Trophoblast cell (in vitro differentiated cells and primary cell): ENCODE measurements around the gene ACP4.
A peak's percentile ranks its signal among the peaks of the same experiment; 100 is the strongest.

ENCODE experiments used
- DNase-seq, 2 donors: peaks; one replicate each; pipeline ENCODE4 v3.0.0-alpha.2; 2016
- H2AFZ ChIP-seq: 2 replicates; pipeline ENCODE4 v1.6.1; 2013; ENCODE audit warnings: low read length, moderate library complexity, mild to moderate bottlenecking; ENCODE audit not compliant: insufficient read depth, poor library complexity
- H2AK5ac ChIP-seq: 2 replicates; pipeline ENCODE4 v1.6.1; 2013; ENCODE audit warnings: mild to moderate bottlenecking, low read length
- H2BK120ac ChIP-seq: 2 replicates; pipeline ENCODE4 v1.6.1; 2013; ENCODE audit warnings: low read length, mild to moderate bottlenecking, moderate library complexity; ENCODE audit not compliant: insufficient read depth, poor library complexity
- H2BK12ac ChIP-seq: 2 replicates; pipeline ENCODE4 v1.6.1; 2013; ENCODE audit warnings: mild to moderate bottlenecking, low read length, moderate library complexity
- H2BK5ac ChIP-seq: 2 replicates; pipeline ENCODE4 v1.6.1; 2013; ENCODE audit warnings: low read length, low read depth, moderate library complexity, mild to moderate bottlenecking; ENCODE audit not compliant: poor library complexity
- H3K14ac ChIP-seq: 2 replicates; pipeline ENCODE4 v1.6.1; 2013; ENCODE audit warnings: mild to moderate bottlenecking, low read length
- H3K18ac ChIP-seq: 2 replicates; pipeline ENCODE4 v1.6.1; 2013; ENCODE audit warnings: mild to moderate bottlenecking, low read length
- H3K23ac ChIP-seq: 2 replicates; pipeline ENCODE4 v1.6.1; 2013; ENCODE audit warnings: low read length
- H3K27ac ChIP-seq: 2 replicates; pipeline ENCODE4 v1.5.1; 2013; ENCODE audit warnings: low read depth, mild to moderate bottlenecking, inconsistent platforms, low read length, moderate library complexity
- H3K27me3 ChIP-seq: 2 replicates; pipeline ENCODE4 v1.6.1; 2013; ENCODE audit warnings: inconsistent platforms, mild to moderate bottlenecking, low read length, moderate library complexity; ENCODE audit not compliant: insufficient read depth
- H3K36me3 ChIP-seq, 2 experiments: 1 replicate in 1 of 2; 2 replicates in 1 of 2; pipeline ENCODE4 v1.6.1; 2013; ENCODE audit warnings: low read length in 2 of 2, mild to moderate bottlenecking in 2 of 2, moderate library complexity in 1 of 2; ENCODE audit not compliant: insufficient read depth in 2 of 2, control insufficient read depth in 1 of 2
- H3K4ac ChIP-seq: 2 replicates; pipeline ENCODE4 v1.6.1; 2013; ENCODE audit warnings: low read depth, mild to moderate bottlenecking, low read length, moderate library complexity
- H3K4me1 ChIP-seq, 2 experiments: 1 replicate in 1 of 2; 2 replicates in 1 of 2; pipeline ENCODE4 v1.6.1; 2013; ENCODE audit warnings: low read length in 2 of 2, mild to moderate bottlenecking in 2 of 2, moderate library complexity in 1 of 2; ENCODE audit not compliant: insufficient read depth in 2 of 2, control insufficient read depth in 1 of 2
- H3K4me2 ChIP-seq: 2 replicates; pipeline ENCODE4 v1.6.1; 2013; ENCODE audit warnings: inconsistent platforms, mild to moderate bottlenecking, low read length, moderate library complexity
- H3K4me3 ChIP-seq: 2 replicates; pipeline ENCODE4 v1.5.1; 2013; ENCODE audit warnings: mild to moderate bottlenecking, low read depth, low read length, inconsistent platforms
- H3K79me1 ChIP-seq: one replicate; pipeline ENCODE4 v1.6.1; 2013; ENCODE audit warnings: low read length
- H3K79me2 ChIP-seq: 2 replicates; pipeline ENCODE4 v1.6.1; 2013; ENCODE audit warnings: low read length, mild to moderate bottlenecking; ENCODE audit not compliant: control insufficient read depth, insufficient read depth, poor library complexity
- H3K9ac ChIP-seq: 2 replicates; pipeline ENCODE4 v1.6.1; 2013; ENCODE audit warnings: mild to moderate bottlenecking, low read length
- H3K9me3 ChIP-seq: 2 replicates; pipeline ENCODE4 v1.6.1; 2013; ENCODE audit warnings: low read depth, mild to moderate bottlenecking, control low read depth, inconsistent platforms, low read length; ENCODE audit not compliant: insufficient read depth
- H4K12ac ChIP-seq: 2 replicates; pipeline ENCODE4 v1.6.1; 2013; ENCODE audit warnings: low read depth, mild to moderate bottlenecking, low read length, moderate library complexity
- H4K8ac ChIP-seq: 2 replicates; pipeline ENCODE4 v1.6.1; 2013; ENCODE audit warnings: low read depth, mild to moderate bottlenecking, low read length, moderate library complexity
- H4K91ac ChIP-seq: one replicate; pipeline ENCODE4 v1.6.1; 2013; ENCODE audit warnings: low read depth, mild to moderate bottlenecking, low read length, moderate library complexity
- WGBS: extraction: QIAGEN DNeasy Blood & Tissue Kit; methylation state at CpG from one replicate; pipeline ENCODE4 v1.1.7; 2013; ENCODE audit warnings: missing lambda C conversion rate; ENCODE audit not compliant: insufficient read length, insufficient coverage; ENCODE audit errors: extremely low coverage; 5-methylcytosine and 5-hydroxymethylcytosine counted together

ACP4 gene

DNA sequence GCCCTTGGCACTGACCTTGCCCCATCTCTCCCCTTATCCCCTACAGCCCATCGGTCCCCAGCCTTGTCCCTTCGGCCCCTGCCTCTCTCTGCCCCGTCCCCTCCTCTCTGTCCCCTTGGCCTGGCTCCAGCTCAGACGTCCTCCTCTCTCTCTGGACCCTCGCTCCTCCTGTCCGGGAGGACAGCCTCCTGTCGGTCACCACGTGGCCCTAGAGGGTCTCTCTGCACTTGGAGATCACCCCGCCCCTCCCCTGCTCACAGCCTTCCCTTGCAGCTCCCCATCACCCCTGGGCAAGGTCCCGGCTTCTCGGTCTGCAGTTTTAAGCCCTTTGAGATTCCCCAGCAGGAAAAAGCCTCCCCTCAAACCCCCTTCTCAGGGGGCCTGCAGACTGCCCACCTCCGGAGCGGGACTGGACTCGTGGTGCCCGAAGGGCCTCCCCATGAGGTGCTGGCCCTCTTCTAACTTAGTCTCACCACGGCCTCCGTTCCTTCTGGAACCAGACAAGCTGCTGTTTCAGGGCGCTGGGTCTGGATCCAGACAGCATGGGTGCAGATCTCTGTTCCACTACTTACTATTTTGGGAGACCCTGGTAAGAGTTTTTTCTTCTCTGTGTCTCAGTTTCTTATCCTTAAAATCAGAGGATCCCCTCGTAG, 46.5 kb downstream of the ACP4 start:
- H3K4ac ChIP-seq, result no peak overlapping the region
- no peaks in the 10 kb centered on the region for H3K27me3 ChIP-seq
- peaks cover 4% of the 10 kb centered on the region for H3K79me2 ChIP-seq
- no peak overlapping the region for H3K9ac ChIP-seq
- H2BK5ac ChIP-seq, result no peak overlapping the region
- no peak overlapping the region for H2BK120ac ChIP-seq
- peak overlapping the region; percentile 90 for H3K4me2 ChIP-seq
- no peak overlapping the region for H4K91ac ChIP-seq
- H4K12ac ChIP-seq, result no peak overlapping the region
- no peak overlapping the region for H2AFZ ChIP-seq
- no peak overlapping the region for H3K18ac ChIP-seq
- no peak for DNase-seq
- no peaks in the 10 kb centered on the region for H3K36me3 ChIP-seq
- H3K14ac ChIP-seq, result no peak overlapping the region
- H2AK5ac ChIP-seq, result no peak overlapping the region
- H3K9me3 ChIP-seq, result no peaks in the 10 kb centered on the region
- H3K27ac ChIP-seq, result no peak overlapping the region
- WGBS, result no CpG with 5 or more reads among the region's 19 CpGs
- peaks cover 4% of the 10 kb centered on the region for H3K79me1 ChIP-seq
- H3K4me3 ChIP-seq, result no peak overlapping the region
- peaks cover 5 to 7% of the 10 kb centered on the region in 2 experiments for H3K4me1 ChIP-seq
- H2BK12ac ChIP-seq, result no peak overlapping the region
- H4K8ac ChIP-seq, result peak overlapping the region; percentile 25
- no peak overlapping the region for H3K23ac ChIP-seq

DNA sequence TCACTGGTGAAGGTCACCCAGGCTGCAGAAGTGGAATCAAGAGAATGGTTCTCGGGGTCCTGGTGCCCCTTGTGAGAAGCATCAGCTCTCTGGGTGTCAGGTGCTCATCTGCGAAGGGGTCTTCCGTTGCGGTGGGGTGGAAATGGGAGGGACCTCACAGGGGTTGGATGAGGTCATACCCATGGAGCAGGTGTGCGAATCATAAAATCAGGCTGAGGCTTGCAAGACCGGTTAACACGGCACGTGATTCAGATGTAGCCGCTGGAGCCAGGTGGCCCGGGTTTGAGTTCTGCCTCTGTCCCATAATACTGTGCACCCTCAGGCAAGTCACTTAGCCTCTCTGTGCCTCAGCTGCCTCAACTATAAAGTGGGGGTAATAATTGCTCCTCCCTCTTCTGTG, 47.1 kb downstream of the ACP4 start:
- H3K4me1 ChIP-seq, result peaks cover 5 to 7% of the 10 kb centered on the region in 2 experiments
- WGBS, result no CpG with 5 or more reads among the region's 10 CpGs
- H3K27me3 ChIP-seq, result no peaks in the 10 kb centered on the region
- H3K4ac ChIP-seq, result no peak overlapping the region
- no peak overlapping the region for H3K14ac ChIP-seq
- no peak overlapping the region for H2BK12ac ChIP-seq
- H3K79me2 ChIP-seq, result peaks cover 4% of the 10 kb centered on the region
- no peak overlapping the region for H3K27ac ChIP-seq
- no peak overlapping the region for H3K23ac ChIP-seq
- H2AFZ ChIP-seq, result no peak overlapping the region
- H2BK120ac ChIP-seq, result no peak overlapping the region
- no peak overlapping the region for H4K12ac ChIP-seq
- no peak overlapping the region for H3K4me3 ChIP-seq
- no peak overlapping the region for H3K9ac ChIP-seq
- H3K36me3 ChIP-seq, result no peaks in the 10 kb centered on the region
- H3K9me3 ChIP-seq, result no peaks in the 10 kb centered on the region
- no peak overlapping the region for H3K4me2 ChIP-seq
- no peak overlapping the region for H2AK5ac ChIP-seq
- H4K8ac ChIP-seq, result no peak overlapping the region
- peaks cover 4% of the 10 kb centered on the region for H3K79me1 ChIP-seq
- no peak for DNase-seq
- H4K91ac ChIP-seq, result no peak overlapping the region
- no peak overlapping the region for H3K18ac ChIP-seq
- no peak overlapping the region for H2BK5ac ChIP-seq

DNA sequence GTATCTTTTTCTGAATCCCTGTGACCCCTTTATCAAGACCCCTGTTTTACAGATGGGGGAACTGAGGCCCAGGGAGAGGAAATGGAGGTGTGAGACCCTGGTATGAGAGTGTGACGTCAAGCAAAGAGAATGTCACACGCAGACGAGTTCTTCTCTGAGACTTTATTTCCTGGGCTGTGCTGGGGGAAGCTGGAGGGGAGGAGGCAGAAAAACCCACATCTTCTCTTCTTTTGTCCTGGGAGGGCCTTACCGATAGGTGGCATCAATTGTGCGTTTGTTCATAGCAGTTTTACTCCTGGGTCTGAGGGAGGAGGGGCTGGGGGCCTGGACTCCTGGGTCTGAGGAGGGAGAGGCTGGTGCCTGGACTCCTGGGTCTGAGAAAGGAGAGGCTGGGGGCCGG, 48.0 kb downstream of the ACP4 start:
- no peak overlapping the region for H4K8ac ChIP-seq
- peaks cover 4% of the 10 kb centered on the region for H3K79me2 ChIP-seq
- WGBS, result no CpG with 5 or more reads among the region's 6 CpGs
- H3K27ac ChIP-seq, result no peak overlapping the region
- H3K4ac ChIP-seq, result no peak overlapping the region
- no peak overlapping the region for H4K12ac ChIP-seq
- no peak overlapping the region for H2BK5ac ChIP-seq
- no peak overlapping the region for H2BK120ac ChIP-seq
- H2AK5ac ChIP-seq, result no peak overlapping the region
- peaks cover 4% of the 10 kb centered on the region for H3K79me1 ChIP-seq
- no peak overlapping the region for H3K23ac ChIP-seq
- no peak overlapping the region for H3K14ac ChIP-seq
- H3K4me2 ChIP-seq, result no peak overlapping the region
- H3K18ac ChIP-seq, result no peak overlapping the region
- no peak overlapping the region for H4K91ac ChIP-seq
- H2BK12ac ChIP-seq, result no peak overlapping the region
- H3K4me3 ChIP-seq, result no peak overlapping the region
- no peaks in the 10 kb centered on the region for H3K9me3 ChIP-seq
- no peaks in the 10 kb centered on the region for H3K27me3 ChIP-seq
- no peaks in the 10 kb centered on the region for H3K36me3 ChIP-seq
- peaks cover 5 to 7% of the 10 kb centered on the region in 2 experiments for H3K4me1 ChIP-seq
- H2AFZ ChIP-seq, result no peak overlapping the region
- no peak for DNase-seq
- no peak overlapping the region for H3K9ac ChIP-seq

- Histone ChIP-seq H3K18ac (no peak overlapping the region), H3K4me1 (peaks cover 5 to 7% of the 10 kb centered on the region in 2 experiments), H4K8ac (no peak overlapping the region), H2BK120ac (no peak overlapping the region), H4K12ac (no peak overlapping the region), H2BK5ac (no peak overlapping the region), H3K14ac (no peak overlapping the region), H3K79me2 (peaks cover 4% of the 10 kb centered on the region), H2BK12ac (no peak overlapping the region), H4K91ac (no peak overlapping the region), H3K4me3 (no peak overlapping the region), H3K36me3 (no peaks in the 10 kb centered on the region), H3K79me1 (peaks cover 4% of the 10 kb centered on the region), H2AK5ac (no peak overlapping the region), H3K9me3 (peaks cover 7% of the 10 kb centered on the region), H3K27me3 (no peaks in the 10 kb centered on the region), H3K9ac (no peak overlapping the region), H2AFZ (no peak overlapping the region), H3K4me2 (no peak overlapping the region), H3K27ac (no peak overlapping the region), H3K23ac (no peak overlapping the region), H3K4ac (no peak overlapping the region)
- DNase-seq, result no peak
- WGBS, result no CpG with 5 or more reads among the region's 10 CpGs
Measured at GRCh38 chr19:50839712-50840655, 49.8 kb downstream of the ACP4 start.
